Sigmoid colon (tissue), 4 donors: ENCODE data around the gene NUP43.

Experiments used
- EP300 ChIP-seq, 4 donors: sonication (generic); formaldehyde crosslinking; IDR thresholded peaks; one replicate each; pipeline ENCODE4 v1.6.1; 2017; ENCODE audit warnings: antibody characterized with exemption in 4 of 4
- POLR2A ChIP-seq, 2 donors: fragments of 450-650 bp; IDR thresholded peaks; one replicate each; pipeline ENCODE4 v1.6.1; 2016; ENCODE audit warnings: antibody characterized with exemption in 2 of 2, mild to moderate bottlenecking in 2 of 2, moderate library complexity in 2 of 2
- TF ChIP-seq, protein P1 (sequence below), 4 experiments: fragments of 450-650 bp in 3 of 4; fragments of 200-600 bp in 1 of 4; IDR thresholded peaks; one replicate each; pipeline ENCODE4 v1.5.1; 2016 to 2019; ENCODE audit warnings: antibody characterized with exemption in 4 of 4, mild to moderate bottlenecking in 3 of 4, moderate library complexity in 2 of 4

DNA sequence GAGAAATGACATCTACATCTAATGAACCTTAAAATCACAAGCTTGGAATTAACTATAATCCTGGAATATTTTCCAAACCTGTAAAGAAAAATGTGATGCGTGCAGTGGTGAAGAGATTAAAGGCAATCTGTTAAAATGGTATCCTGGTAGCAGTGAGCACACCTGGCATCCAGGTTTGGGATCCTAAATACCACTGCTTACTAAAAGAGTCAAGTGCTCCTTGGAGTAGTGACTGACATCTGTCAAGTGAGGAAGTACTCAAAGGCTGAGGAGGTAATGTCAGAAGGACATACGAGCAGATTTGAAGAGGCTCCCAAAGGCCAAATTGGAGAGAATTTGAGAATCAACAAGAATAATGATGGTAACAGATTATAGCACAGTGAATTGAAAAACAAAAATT is 36.0 kb upstream of the NUP43 start:
- TF ChIP-seq POLR2A (IDR thresholded peaks at IDR 0.05): no peak
- TF ChIP-seq, protein P1, sequence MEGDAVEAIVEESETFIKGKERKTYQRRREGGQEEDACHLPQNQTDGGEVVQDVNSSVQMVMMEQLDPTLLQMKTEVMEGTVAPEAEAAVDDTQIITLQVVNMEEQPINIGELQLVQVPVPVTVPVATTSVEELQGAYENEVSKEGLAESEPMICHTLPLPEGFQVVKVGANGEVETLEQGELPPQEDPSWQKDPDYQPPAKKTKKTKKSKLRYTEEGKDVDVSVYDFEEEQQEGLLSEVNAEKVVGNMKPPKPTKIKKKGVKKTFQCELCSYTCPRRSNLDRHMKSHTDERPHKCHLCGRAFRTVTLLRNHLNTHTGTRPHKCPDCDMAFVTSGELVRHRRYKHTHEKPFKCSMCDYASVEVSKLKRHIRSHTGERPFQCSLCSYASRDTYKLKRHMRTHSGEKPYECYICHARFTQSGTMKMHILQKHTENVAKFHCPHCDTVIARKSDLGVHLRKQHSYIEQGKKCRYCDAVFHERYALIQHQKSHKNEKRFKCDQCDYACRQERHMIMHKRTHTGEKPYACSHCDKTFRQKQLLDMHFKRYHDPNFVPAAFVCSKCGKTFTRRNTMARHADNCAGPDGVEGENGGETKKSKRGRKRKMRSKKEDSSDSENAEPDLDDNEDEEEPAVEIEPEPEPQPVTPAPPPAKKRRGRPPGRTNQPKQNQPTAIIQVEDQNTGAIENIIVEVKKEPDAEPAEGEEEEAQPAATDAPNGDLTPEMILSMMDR (IDR thresholded peaks at IDR 0.05): no peak
- no peak for TF ChIP-seq EP300 (IDR thresholded peaks at IDR 0.05)
